H9 (cell line): ENCODE measurements around the gene WDPCP. TPM values are rescaled to one million over a fixed set of nuclear protein-coding genes. Genes with fewer than 3 reads are reported as not detected.

Experiments used
- DNase-seq: peaks from one replicate; pipeline ENCODE4 v3.0.0-alpha.2; 2017
- H2AFZ ChIP-seq: one replicate; pipeline ENCODE4 v1.6.1; 2013; ENCODE audit warnings: mild to moderate bottlenecking, low read length, control low read depth, moderate library complexity
- H2AK5ac ChIP-seq: 2 replicates; pipeline ENCODE4 v1.6.1; 2013; ENCODE audit warnings: low read length, control low read depth, mixed read lengths; ENCODE audit not compliant: insufficient read length
- H2BK120ac ChIP-seq: one replicate; pipeline ENCODE4 v1.6.1; 2013; ENCODE audit warnings: low read depth, mild to moderate bottlenecking, low read length, control low read depth, inconsistent platforms; ENCODE audit not compliant: poor library complexity, severe bottlenecking
- H2BK12ac ChIP-seq: 2 replicates; pipeline ENCODE4 v1.6.1; 2013; ENCODE audit warnings: low read length, control low read depth, mixed read lengths, low read depth; ENCODE audit not compliant: insufficient read length
- H2BK15ac ChIP-seq: 2 replicates; pipeline ENCODE4 v1.6.1; 2013; ENCODE audit warnings: low read depth, low read length, control low read depth
- H2BK20ac ChIP-seq: one replicate; pipeline ENCODE4 v1.6.1; 2013; ENCODE audit warnings: low read depth, mild to moderate bottlenecking, low read length, control low read depth, inconsistent platforms; ENCODE audit not compliant: poor library complexity, severe bottlenecking
- H2BK5ac ChIP-seq: 2 replicates; pipeline ENCODE4 v1.6.1; 2013; ENCODE audit warnings: low read length, control low read depth, mixed read lengths; ENCODE audit not compliant: insufficient read length
- H3K14ac ChIP-seq: 2 replicates; pipeline ENCODE4 v1.6.1; 2013; ENCODE audit warnings: low read length, control low read depth; ENCODE audit not compliant: insufficient read depth
- H3K18ac ChIP-seq: 2 replicates; pipeline ENCODE4 v1.6.1; 2013; ENCODE audit warnings: low read depth, mild to moderate bottlenecking, mixed read lengths, low read length, control low read depth; ENCODE audit not compliant: insufficient read length
- H3K23ac ChIP-seq: 2 replicates; pipeline ENCODE4 v1.6.1; 2013; ENCODE audit warnings: low read length, control low read depth, mixed read lengths, low read depth; ENCODE audit not compliant: insufficient read length
- H3K23me2 ChIP-seq: 2 replicates; pipeline ENCODE4 v1.6.1; 2013; ENCODE audit warnings: low read depth, mild to moderate bottlenecking, mixed read lengths, low read length, control low read depth; ENCODE audit not compliant: insufficient read length, poor library complexity, severe bottlenecking
- H3K27ac ChIP-seq: 2 replicates; pipeline ENCODE4 v1.5.1; 2013; ENCODE audit warnings: low read length, control low read depth, mixed read lengths, low read depth; ENCODE audit not compliant: insufficient read length
- H3K27me3 ChIP-seq: 2 replicates; pipeline ENCODE4 v1.6.1; 2013; ENCODE audit warnings: low read length, control low read depth, inconsistent platforms; ENCODE audit not compliant: insufficient read depth
- H3K4ac ChIP-seq: 2 replicates; pipeline ENCODE4 v1.6.1; 2013; ENCODE audit warnings: low read depth, mild to moderate bottlenecking, control low read depth, inconsistent platforms, low read length, moderate library complexity
- H3K4me1 ChIP-seq: 2 replicates; pipeline ENCODE4 v1.6.1; 2013; ENCODE audit warnings: low read length, control low read depth, inconsistent platforms; ENCODE audit not compliant: insufficient read depth
- H3K4me2 ChIP-seq: 2 replicates; pipeline ENCODE4 v1.6.1; 2013; ENCODE audit warnings: low read length, control low read depth, mixed read lengths; ENCODE audit not compliant: insufficient read length, insufficient read depth
- H3K56ac ChIP-seq: 2 replicates; pipeline ENCODE4 v1.6.1; 2013; ENCODE audit warnings: low read depth, mild to moderate bottlenecking, mixed read lengths, low read length, control low read depth; ENCODE audit not compliant: insufficient read length
- H3K79me1 ChIP-seq: 2 replicates; pipeline ENCODE4 v1.6.1; 2013; ENCODE audit warnings: low read depth, mild to moderate bottlenecking, moderate library complexity, low read length, control low read depth, inconsistent platforms; ENCODE audit not compliant: insufficient read depth, poor library complexity, severe bottlenecking
- H3K79me2 ChIP-seq: 2 replicates; pipeline ENCODE4 v1.6.1; 2013; ENCODE audit warnings: low read length, control low read depth, inconsistent platforms; ENCODE audit not compliant: insufficient read depth
- H3K9ac ChIP-seq: 2 replicates; pipeline ENCODE4 v1.6.1; 2013; ENCODE audit warnings: low read length, control low read depth, mixed read lengths; ENCODE audit not compliant: insufficient read length; ENCODE audit errors: extremely low read depth
- H3K9me3 ChIP-seq: one replicate; pipeline ENCODE4 v1.6.1; 2013; ENCODE audit warnings: low read depth, low read length, inconsistent platforms; ENCODE audit not compliant: control insufficient read depth
- H3T11ph ChIP-seq: one replicate; pipeline ENCODE4 v1.6.1; 2013; ENCODE audit warnings: mild to moderate bottlenecking, low read length, control low read depth, inconsistent platforms
- H4K20me1 ChIP-seq: one replicate; pipeline ENCODE4 v1.6.1; 2013; ENCODE audit not compliant: control insufficient read depth, insufficient read length, insufficient read depth
- H4K5ac ChIP-seq: 2 replicates; pipeline ENCODE4 v1.6.1; 2013; ENCODE audit warnings: low read depth, mild to moderate bottlenecking, mixed read lengths, low read length, control low read depth; ENCODE audit not compliant: insufficient read length
- H4K8ac ChIP-seq: replicated peaks from 2 replicates; pipeline ENCODE4 v1.6.1; 2013; ENCODE audit warnings: low read length, control low read depth, mixed read lengths, low read depth; ENCODE audit not compliant: insufficient read length
- H4K91ac ChIP-seq: 2 replicates; pipeline ENCODE4 v1.6.1; 2013; ENCODE audit warnings: low read depth, mild to moderate bottlenecking, moderate library complexity, mixed read lengths, low read length, control low read depth; ENCODE audit not compliant: insufficient read length
- H3K27ac Mint-ChIP-seq, 3 experiments: 2 replicates in 2 of 3; 3 replicates in 1 of 3; pipeline ENCODE4 v1.8.0; 2020 to 2021; ENCODE audit warnings: mixed read lengths in 3 of 3, mild to moderate bottlenecking in 1 of 3, moderate library complexity in 1 of 3
- H3K27me3 Mint-ChIP-seq: 2 replicates; pipeline ENCODE4 v1.8.0; 2021; ENCODE audit warnings: low read depth, mild to moderate bottlenecking, moderate library complexity, mixed read lengths
- H3K36me3 Mint-ChIP-seq, 3 experiments: 2 replicates in 2 of 3; 3 replicates in 1 of 3; pipeline ENCODE4 v1.8.0; 2020 to 2021; ENCODE audit warnings: low read depth in 3 of 3, mixed read lengths in 3 of 3; ENCODE audit not compliant: insufficient read depth in 1 of 3
- H3K4me1 Mint-ChIP-seq, 2 experiments: 2 replicates each; pipeline ENCODE4 v1.8.0; 2020; ENCODE audit warnings: mixed read lengths in 2 of 2
- H3K4me3 Mint-ChIP-seq, 2 experiments: 2 replicates in 1 of 2; 3 replicates in 1 of 2; pipeline ENCODE4 v1.8.0; 2020 to 2021; ENCODE audit warnings: mild to moderate bottlenecking in 2 of 2, mixed read lengths in 2 of 2, moderate library complexity in 1 of 2
- H3K9me3 Mint-ChIP-seq, 2 experiments: 2 replicates in 1 of 2; 3 replicates in 1 of 2; pipeline ENCODE4 v1.8.0; 2020; ENCODE audit warnings: mild to moderate bottlenecking in 2 of 2, mixed read lengths in 2 of 2, moderate library complexity in 1 of 2
- CTCF ChIP-seq: fragments of 200-600 bp; sonication (generic); conservative IDR thresholded peaks from 3 replicates; pipeline ENCODE4 v1.8.0; 2021; ENCODE audit warnings: antibody characterized with exemption, mild to moderate bottlenecking
- WGBS: extraction: QIAGEN DNeasy Blood & Tissue Kit; methylation state at CpG from one replicate; pipeline ENCODE4 v1.1.7; 2013; ENCODE audit warnings: missing lambda C conversion rate, low lambda C conversion rate, mixed read lengths; ENCODE audit not compliant: insufficient read length; ENCODE audit errors: extremely low coverage; 5-methylcytosine and 5-hydroxymethylcytosine counted together
- total RNA-seq: library from RNA; stranded (reverse); gene quantifications from 2 replicates; pipeline ENCODE4 v1.2.1, GENCODE V29; 2021

Gene WDPCP
- total RNA-seq, 1 experiment from 2014 or later = 22.4 TPM

- H2BK15ac ChIP-seq = no peak overlapping the region
- TF ChIP-seq CTCF = no peak
- no peak overlapping the region for H2BK120ac ChIP-seq
- H3K4me2 ChIP-seq = no peak overlapping the region
- H3K79me1 ChIP-seq = peaks cover 4% of the 10 kb centered on the region
- no peak overlapping the region for H3K4ac ChIP-seq
- DNase-seq = no peak
- no peak overlapping the region for H3K14ac ChIP-seq
- H4K8ac ChIP-seq = no peak overlapping the region
- no peaks in the 10 kb centered on the region for H3K27me3 ChIP-seq
- Mint-ChIP-seq H3K27ac (peak overlapping the region in 2 of 3 experiments; percentile 65 to 87; a peak in 3 of 7 replicates), H3K9me3 (no peaks in the 10 kb centered on the region), H3K36me3 (peaks cover 48 to 83% (median 81%) of the 10 kb centered on the region in 3 experiments), H3K27me3 (no peaks in the 10 kb centered on the region), H3K4me3 (no peak overlapping the region), H3K4me1 (peaks cover 16 to 33% of the 10 kb centered on the region in 2 experiments)
- H2BK12ac ChIP-seq = no peak overlapping the region
- H4K91ac ChIP-seq = no peak overlapping the region
- no peaks in the 10 kb centered on the region for H3K79me2 ChIP-seq
- H4K5ac ChIP-seq = no peak overlapping the region
- H2BK20ac ChIP-seq = no peak overlapping the region
- no peaks in the 10 kb centered on the region for H3K4me1 ChIP-seq
- no peaks in the 10 kb centered on the region for H4K20me1 ChIP-seq
- no peak overlapping the region for H3K56ac ChIP-seq
- H3K27ac ChIP-seq = no peak overlapping the region
- no peaks in the 10 kb centered on the region for H3K9me3 ChIP-seq
- no peak overlapping the region for H2AFZ ChIP-seq
- no CpG with 5 or more reads among the region's 4 CpGs for WGBS
- H3K23ac ChIP-seq = no peak overlapping the region
- no peak overlapping the region for H3K18ac ChIP-seq
- no peak overlapping the region for H3K9ac ChIP-seq
- no peak overlapping the region for H2AK5ac ChIP-seq
- H3K23me2 ChIP-seq = no peaks in the 10 kb centered on the region
- no peak overlapping the region for H2BK5ac ChIP-seq
- H3T11ph ChIP-seq = no peak overlapping the region
Measured at GRCh38 chr2:63604666-63605065, 16.4 kb upstream of the WDPCP start.
